GM21723 (cell line): ENCODE data around the gene XG.
"Not testable (repeated sequence)": the region's sequence is repeated elsewhere in the genome, so short reads cannot be mapped to it uniquely, and the experiment has no call there.

Experiments
- ATAC-seq: cut with Tn5 transposase; IDR thresholded peaks from one replicate; pipeline ENCODE4 v1.9.1; 2021; ENCODE audit warnings: mild to moderate bottlenecking, moderate library complexity; ENCODE audit not compliant: unreplicated experiment

XG gene

GRCh38 chrX:2732649-2733048, 19.2 kb upstream of the XG start:
- ATAC-seq = no peak

GRCh38 chrX:2733286-2733685, 18.6 kb upstream of the XG start:
- ATAC-seq = no peak

GRCh38 chrX:2735270-2735669, 16.6 kb upstream of the XG start:
- ATAC-seq = no peak

GRCh38 chrX:2740672-2741071, 11.2 kb upstream of the XG start:
- no peak for ATAC-seq

- ATAC-seq = no peak
Observed at GRCh38 chrX:2741386-2741785, 10.5 kb upstream of the XG start.

DNA sequence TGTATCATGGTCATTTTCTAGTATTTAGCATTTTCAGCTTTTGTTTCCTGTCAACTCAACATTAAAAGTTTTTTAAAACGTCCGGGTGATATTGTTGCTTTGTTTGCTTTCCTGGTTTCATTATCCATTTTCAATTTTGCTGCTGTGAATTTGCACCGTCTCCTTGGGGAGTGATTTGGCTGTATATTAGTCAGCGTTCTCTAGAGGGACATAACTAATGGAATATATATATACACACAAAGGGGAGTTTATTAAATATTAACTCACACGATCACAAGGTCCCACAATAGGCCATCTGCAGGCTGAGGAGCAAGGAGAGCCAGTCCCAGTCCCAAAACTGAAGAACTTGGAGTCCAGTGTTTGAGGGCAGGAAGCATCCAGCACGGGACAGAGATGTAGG, 5.6 kb upstream of the XG start:
- ATAC-seq = not testable (repeated sequence)

DNA sequence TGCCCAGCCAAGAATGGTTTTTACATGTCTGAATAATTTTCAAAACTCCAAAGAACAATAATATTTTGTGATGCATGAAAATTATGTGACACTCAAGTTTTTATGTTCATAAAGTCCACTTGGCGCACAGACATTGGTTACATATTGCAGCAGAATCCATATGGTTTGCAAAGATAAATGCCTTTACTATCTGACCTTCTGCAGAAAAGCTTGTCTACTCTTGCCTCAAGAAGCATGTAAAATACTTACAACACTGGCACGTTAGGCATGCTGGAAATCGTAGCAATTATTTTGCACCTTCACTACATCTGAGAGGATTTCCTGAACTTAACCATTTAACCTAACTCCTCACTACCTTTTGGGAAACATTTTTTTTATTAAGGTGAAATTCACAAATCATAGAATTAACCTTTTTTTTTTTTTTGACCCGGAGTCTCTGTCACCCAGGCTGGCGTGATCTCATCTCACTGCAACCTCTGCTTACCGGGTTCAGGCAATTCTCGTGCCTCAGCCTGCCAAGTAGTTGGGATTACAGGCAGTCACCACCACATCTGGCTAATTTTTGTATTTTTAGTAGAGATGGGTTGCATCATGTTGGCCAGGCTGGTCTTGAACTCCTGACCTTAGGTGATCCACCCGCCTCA, 3.5 kb upstream of the XG start:
- ATAC-seq = no peak

DNA sequence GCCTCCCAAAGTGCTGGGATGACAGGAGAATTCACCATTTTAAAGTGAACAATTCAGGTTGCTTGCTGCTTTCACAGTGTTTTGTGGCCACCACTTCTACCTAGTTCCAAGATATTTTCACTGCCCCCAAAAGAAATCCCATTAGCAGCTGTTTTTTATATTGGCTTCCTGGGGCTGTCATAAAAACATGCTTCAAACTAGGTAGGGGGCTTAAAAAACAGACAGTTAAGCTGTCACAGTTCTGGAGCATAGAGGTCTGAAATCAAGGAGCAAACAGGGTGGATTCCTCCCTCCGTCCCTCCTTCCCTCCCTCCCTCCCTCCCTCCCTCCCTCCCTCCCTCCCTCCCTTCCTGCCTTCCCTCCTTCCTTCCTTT, 3.0 kb upstream of the XG start:
- ATAC-seq = no peak

DNA sequence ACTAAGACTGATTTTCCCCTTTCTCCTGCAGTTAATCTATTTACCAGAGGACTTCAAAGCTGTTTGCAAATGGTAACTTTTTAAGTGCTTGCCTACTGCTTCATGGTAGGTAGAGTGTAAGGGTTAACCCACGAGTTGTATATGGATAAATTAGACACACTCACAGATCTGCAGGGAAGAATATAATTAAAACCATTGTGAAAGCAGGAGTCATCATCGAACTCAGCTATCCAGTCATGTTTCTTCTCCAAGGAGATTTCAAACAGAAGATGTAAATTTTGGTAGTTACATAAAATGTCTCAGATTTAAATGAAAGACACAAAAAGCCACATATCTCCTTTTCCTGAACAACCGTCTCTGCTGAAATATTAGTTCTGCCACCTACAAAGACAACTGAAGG, 549 bp upstream of the XG start:
- ATAC-seq = no peak

- ATAC-seq = not testable (repeated sequence)
Observed at GRCh38 chrX:2752441-2752840, 601 bp downstream of the XG start.

- not testable (repeated sequence) for ATAC-seq
Observed at GRCh38 chrX:2755163-2755715, 3.4 kb downstream of the XG start.

DNA sequence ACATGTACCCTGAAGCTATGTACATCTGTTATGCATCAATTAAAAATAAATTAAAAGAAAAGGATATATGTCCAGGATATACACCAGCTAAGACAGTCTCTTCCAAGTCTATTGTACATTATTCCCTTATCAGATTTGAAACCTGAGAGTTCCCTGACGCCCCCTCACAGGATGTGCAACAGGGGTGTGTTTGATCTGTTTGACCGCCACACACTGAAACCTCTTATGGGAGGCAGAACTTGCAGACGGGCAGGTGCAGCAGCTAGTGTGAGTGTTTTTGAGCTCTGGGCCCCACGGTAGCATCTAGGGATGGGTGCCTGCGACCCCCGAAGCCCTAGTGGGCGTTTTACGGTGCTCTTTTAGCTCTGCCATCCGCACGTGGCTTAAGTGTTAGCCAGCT, 4.7 kb downstream of the XG start:
- ATAC-seq = no peak

GRCh38 chrX:2761246-2761645, 9.4 kb downstream of the XG start:
- no peak for ATAC-seq

DNA sequence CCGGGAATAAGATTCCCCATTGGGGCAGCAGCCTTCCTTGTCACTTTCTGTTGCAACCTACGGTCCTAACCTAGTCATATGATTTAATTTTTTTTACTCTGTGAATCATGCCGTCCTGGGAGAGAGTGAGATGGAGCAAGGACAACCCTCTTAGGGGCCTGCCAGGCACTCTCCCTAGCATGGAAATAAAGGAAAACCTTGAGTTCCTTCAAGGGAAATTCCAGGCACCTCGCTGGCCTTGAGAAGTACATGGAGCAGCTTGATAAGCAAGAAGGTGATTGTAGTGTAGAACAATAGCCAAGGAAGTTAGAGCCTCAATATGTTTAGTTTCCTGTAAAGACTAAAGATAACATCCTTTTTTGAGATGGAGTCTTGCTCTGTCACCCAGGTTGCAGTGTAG, 10.8 kb downstream of the XG start:
- not testable (repeated sequence) for ATAC-seq

DNA sequence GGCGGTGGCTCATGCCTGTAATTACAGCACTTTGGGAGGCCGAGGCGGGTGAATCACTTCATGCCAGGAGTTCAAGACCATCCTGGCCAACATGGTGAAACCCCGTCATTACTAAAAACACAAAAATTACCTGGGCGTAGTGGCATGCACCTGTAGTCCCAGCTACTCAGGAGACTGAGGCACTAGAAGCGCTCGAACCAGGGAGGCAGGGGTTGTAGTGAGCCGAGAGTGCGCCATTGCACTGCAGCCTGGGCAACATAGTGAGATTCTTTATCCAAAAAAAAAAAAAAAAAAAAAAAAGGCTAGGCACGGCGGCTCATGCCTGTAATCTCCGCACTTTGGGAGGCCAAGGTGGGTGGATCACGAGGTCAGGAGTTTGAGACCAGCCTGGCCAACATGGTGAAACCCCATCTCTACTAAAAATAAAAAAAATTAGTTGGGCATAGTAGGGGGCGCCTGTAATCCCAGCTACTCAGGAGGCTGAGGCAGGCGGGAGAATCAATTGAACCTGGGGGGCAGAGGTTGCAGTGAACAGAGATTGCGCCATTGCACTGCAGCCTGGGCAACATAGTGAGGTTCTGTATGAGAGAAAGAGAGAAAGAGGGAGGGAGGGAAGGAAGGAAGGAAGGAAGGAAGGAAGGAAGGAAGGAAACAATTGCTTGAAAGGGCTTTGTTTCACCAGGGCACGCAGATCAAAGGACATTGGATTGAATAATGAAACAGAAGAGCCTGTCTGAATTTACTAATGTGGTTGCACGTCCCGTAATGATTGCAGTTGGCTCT, 13.1 kb downstream of the XG start:
- ATAC-seq = not testable (repeated sequence)

- no peak for ATAC-seq
Observed at GRCh38 chrX:2765549-2765830, 13.7 kb downstream of the XG start.

DNA sequence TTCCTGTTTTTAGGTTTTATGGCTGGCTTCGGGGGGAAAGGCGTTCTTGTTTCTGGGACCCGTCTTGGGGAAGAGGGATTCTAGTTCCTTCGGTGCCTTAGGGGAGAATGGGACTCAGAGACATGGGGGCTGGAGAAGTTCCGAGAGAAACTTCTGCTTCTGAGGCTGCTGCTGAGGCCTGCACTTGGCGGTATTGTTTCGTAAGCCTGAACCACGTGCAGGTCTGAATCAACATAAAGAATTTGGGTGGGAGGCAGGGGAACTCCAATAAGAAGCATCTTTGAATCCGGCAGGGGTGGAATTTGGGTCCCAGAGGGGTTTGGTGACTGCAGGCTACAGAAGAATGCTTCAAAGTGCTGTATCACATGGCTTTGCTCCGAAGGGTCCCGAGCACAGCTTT, 15.1 kb downstream of the XG start:
- ATAC-seq = no peak

DNA sequence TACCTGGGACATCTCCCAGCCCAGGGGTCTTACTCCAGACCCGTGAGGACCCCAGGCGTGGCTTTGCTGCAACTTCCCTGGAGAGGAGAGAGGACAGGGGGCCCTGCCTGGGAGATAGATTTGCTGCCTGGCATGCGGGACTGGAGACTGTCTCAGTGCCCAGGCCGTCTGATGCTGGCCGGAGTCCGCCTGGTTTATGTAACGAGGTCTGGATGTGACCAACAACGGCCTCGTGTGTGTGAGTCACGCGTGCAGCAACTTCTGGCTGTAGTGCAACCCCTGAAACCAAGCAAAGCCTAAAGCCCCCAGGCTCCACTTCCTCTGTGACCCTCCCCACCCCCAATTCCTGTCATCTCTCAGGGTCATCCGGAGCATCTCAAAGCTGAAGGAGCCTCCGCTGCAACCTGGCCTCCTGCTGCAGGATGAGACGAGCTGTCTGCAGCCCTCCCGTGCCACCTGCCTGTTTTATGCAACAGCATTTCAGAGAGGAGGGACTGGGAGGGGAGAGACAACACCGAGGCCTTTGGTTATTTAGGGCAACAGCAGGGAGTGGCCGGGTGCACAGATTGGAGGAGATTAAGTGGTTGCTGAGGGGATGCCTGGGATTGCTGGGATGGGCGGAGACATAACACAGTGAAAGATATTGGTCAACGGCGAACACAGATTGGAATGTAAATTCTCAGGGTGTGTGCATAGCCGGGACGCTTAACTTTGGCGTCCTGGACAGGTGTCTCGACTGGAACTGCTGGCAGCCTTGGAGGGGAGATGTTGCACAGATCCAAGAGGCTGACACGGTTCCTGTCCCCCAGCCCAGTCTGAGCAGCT, 16.0 kb downstream of the XG start:
- no peak for ATAC-seq

- no peak for ATAC-seq
Observed at GRCh38 chrX:2769615-2770014, 17.8 kb downstream of the XG start.

DNA sequence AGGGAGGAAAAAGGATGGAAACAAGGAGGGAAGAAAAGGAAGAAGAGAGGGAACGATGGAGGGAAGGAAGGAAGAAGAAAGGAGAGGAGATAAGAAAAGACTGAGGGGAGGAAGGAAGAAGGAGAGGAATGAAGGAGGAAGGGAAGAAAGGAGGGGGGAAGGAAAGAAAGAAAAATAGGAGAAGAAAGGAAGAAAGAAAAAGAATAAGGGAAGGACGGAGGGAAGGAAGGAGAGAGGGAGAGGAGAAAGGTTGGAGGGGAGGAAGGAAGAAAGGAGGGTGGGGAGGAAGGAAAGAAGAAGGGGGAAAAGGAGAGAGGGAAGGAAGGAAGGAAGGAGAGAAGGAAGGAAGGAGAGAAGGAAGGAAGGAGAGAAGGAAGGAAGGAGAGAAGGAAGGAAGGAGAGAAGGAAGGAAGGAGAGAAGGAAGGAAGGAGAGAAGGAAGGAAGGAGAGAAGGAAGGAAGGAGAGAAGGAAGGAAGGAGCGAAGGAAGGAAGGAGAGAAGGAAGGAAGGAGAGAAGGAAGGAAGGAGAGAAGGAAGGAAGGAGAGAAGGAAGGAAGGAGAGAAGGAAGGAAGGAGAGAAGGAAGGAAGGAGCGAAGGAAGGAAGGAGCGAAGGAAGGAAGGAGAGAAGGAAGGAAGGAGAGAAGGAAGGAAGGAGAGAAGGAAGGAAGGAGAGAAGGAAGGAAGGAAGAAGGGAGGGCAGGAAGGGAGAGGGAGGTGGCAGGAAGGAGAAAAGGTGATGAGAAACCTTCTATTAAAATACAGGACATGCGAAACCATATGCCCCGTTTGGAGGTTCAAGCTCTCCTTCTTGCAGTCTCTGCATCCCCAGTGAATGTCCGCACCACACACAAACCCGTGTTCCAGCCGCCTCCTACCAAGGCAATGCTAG, 21.6 kb downstream of the XG start:
- ATAC-seq = not testable (repeated sequence)

DNA sequence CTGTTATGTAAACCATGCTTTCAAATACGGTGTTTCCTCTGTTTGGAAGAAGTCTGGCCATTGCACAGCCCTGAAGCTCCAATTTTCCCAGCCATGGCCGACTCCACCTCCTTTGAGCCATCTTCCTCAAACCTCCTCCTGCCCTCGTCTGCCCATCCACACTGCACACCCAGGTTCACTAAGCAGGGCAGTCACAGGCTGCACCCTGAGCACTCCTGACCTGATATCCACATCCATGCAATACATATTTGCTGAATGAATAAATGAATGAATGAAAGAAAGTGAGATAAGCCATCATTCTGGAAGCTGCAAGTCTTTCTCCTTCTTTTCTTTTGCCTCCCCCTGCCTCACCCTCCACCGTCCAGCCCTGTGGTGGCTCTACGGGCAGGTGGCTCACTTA, 22.2 kb downstream of the XG start:
- no peak for ATAC-seq
